H1 (cell line): ENCODE measurements around the gene COL11A1.

Experiments
- ASH2L ChIP-seq: fragments of 200-600, 300-600 bp; sonication (generic); IDR thresholded peaks from one replicate; pipeline ENCODE4 v1.7.1; 2017; ENCODE audit warnings: low read length
- EZH2 ChIP-seq: fragments of 200-600 bp; sonication (generic); IDR thresholded peaks from 2 replicates; pipeline ENCODE4 v1.7.1; 2012; ENCODE audit warnings: low read depth, mild to moderate bottlenecking, moderate library complexity, low read length, inconsistent platforms; ENCODE audit not compliant: severe bottlenecking
- POLR2A ChIP-seq, 2 experiments: IDR thresholded peaks; 1 replicate in 1 of 2; 2 replicates in 1 of 2; pipeline ENCODE4 v1.6.1; 2011; ENCODE audit warnings: low read depth in 2 of 2, low read length in 2 of 2, mild to moderate bottlenecking in 2 of 2; ENCODE audit errors: control extremely low read depth in 1 of 2
- RXRA ChIP-seq: IDR thresholded peaks from 2 replicates; pipeline ENCODE4 v1.6.1; 2011; ENCODE audit warnings: low read depth, mild to moderate bottlenecking, low read length, moderate library complexity; ENCODE audit not compliant: insufficient read depth
- SIRT6 ChIP-seq: IDR thresholded peaks from one replicate; pipeline ENCODE4 v1.7.1; 2012; ENCODE audit warnings: low read length, inconsistent platforms
- SUZ12 ChIP-seq: fragments of 200-600 bp; sonication (generic); IDR thresholded peaks from 2 replicates; pipeline ENCODE4 v1.6.1; 2012; ENCODE audit warnings: mild to moderate bottlenecking, inconsistent platforms, low read length, moderate library complexity, mixed read lengths
- TAF1 ChIP-seq: IDR thresholded peaks from 2 replicates; pipeline ENCODE4 v1.6.1; 2011; ENCODE audit warnings: mild to moderate bottlenecking, low read depth, low read length
- TF ChIP-seq, protein P1 (sequence below): IDR thresholded peaks from 2 replicates; pipeline ENCODE4 v1.6.1; 2011; ENCODE audit warnings: low read depth, mild to moderate bottlenecking, low read length; ENCODE audit not compliant: insufficient read depth
- TF ChIP-seq, protein P2 (sequence below), 3 experiments: IDR thresholded peaks; 1 replicate in 2 of 3; 2 replicates in 1 of 3; pipeline versions ENCODE4 v1.5.1 to v1.6.1; 2011; ENCODE audit warnings: low read length in 3 of 3, mild to moderate bottlenecking in 3 of 3, inconsistent platforms in 2 of 3, low read depth in 1 of 3, moderate library complexity in 1 of 3; ENCODE audit not compliant: insufficient read depth in 1 of 3; ENCODE audit errors: control extremely low read depth in 1 of 3

DNA sequence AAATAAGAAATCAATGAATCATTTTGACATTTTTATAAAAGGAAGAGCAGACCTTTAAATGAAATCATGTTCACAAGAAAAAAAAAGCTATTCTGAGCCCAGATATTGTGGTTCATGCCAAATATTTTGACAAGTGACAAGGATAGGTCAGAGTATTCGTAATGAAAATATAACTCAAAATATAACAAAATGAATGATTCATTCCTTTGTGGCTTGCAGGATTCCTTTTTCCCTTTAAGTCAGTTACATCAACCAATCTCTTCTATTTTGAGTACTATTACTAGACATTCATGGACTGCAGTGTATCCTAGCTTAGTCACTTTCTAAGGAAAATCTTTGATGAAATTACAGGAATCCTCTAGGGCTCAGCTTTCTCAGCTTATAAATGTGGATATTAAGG is 188.7 kb downstream of the COL11A1 start:
- TF ChIP-seq POLR2A (IDR thresholded peaks at IDR 0.05; ENCODE audit: control extremely low read depth in 1 of 2, low read depth in 2 of 2, low read length in 2 of 2) (no peak), TAF1 (no peak), SIRT6 (no peak), ASH2L (no peak), SUZ12 (no peak), EZH2 (no peak), RXRA (no peak)
- TF ChIP-seq, protein P1, sequence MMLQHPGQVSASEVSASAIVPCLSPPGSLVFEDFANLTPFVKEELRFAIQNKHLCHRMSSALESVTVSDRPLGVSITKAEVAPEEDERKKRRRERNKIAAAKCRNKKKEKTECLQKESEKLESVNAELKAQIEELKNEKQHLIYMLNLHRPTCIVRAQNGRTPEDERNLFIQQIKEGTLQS = no peak
- TF ChIP-seq, protein P2, sequence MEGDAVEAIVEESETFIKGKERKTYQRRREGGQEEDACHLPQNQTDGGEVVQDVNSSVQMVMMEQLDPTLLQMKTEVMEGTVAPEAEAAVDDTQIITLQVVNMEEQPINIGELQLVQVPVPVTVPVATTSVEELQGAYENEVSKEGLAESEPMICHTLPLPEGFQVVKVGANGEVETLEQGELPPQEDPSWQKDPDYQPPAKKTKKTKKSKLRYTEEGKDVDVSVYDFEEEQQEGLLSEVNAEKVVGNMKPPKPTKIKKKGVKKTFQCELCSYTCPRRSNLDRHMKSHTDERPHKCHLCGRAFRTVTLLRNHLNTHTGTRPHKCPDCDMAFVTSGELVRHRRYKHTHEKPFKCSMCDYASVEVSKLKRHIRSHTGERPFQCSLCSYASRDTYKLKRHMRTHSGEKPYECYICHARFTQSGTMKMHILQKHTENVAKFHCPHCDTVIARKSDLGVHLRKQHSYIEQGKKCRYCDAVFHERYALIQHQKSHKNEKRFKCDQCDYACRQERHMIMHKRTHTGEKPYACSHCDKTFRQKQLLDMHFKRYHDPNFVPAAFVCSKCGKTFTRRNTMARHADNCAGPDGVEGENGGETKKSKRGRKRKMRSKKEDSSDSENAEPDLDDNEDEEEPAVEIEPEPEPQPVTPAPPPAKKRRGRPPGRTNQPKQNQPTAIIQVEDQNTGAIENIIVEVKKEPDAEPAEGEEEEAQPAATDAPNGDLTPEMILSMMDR (IDR thresholded peaks at IDR 0.05; ENCODE audit: control extremely low read depth in 1 of 3, insufficient read depth in 1 of 3, low read depth in 1 of 3, low read length in 3 of 3) = no peak
